T-helper 1 cell (primary cell): ENCODE measurements around the gene SUN1.
A peak's percentile ranks its signal among the peaks of the same experiment; 100 is the strongest.

ENCODE experiments used
- DNase-seq, 5 donors: peaks; one replicate each; pipeline ENCODE4 v3.0.0-alpha.2; 2012 to 2020

Gene SUN1

DNA sequence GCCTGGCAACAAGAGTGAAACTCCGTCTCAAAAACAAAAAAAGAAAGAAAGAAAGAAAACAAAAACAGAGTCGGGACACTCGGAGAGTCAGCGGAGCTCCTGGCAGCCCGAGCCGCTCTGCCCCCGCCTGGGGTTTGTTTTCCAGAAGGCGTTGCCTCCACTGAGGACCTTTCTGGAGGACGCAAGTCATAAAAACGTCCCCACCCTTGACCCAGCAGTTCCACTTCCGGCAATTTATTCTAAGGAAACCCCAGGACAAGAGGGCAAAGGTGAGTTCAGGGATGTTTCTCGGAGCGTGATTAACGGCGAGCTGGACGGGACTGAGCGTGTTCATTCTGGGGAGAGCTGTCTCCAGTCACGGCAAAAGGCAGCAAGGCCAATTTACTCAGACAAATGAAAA, 27.0 kb upstream of the SUN1 start:
- DNase-seq = no peak

DNA sequence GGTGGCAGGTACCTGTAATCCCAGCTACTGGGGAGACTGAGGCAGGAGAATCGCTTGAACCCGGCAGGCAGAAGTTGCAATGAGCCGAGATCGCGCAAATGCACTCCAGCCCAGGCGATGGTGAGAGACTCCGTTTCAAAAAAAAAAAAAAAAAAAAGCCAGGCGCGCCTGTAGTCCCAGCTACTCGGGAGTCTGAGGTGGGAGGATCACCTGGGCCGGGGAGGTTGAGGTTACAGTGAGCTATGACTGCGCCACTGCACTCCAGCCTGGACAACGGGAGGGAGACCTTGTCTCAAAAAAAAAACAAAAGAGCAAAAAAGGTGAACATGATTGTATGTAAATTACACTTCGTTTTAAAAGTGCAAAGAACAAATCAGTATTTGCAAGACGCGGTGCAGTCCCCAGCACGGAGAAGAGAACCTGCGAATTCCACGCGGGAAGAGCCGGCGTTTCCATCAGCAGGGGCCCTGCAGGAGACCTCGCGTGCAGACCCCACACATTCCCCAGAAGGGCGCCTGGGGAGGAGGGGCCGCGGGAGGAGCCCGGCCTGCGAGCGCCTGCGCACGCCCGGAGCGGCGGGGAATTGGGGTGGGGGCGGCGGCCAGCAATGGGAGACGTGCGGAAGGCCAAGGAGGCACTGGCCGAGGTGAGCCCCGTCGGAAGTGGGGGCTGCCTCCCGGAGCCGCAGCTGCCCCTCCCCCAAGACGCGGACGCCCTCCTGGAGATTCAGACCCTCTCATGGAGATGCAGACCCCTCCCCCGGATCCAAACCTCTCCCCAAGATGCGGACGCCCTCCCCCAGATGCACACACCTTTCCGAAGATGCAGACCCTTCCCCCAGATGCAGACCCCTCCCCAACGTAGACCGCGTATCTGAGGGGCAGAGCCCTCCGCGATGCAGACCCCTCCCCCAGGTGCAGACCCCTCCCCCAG, 16.7 kb upstream of the SUN1 start:
- DNase-seq = peak in 2 of 5 donors; percentile 10 to 26

DNA sequence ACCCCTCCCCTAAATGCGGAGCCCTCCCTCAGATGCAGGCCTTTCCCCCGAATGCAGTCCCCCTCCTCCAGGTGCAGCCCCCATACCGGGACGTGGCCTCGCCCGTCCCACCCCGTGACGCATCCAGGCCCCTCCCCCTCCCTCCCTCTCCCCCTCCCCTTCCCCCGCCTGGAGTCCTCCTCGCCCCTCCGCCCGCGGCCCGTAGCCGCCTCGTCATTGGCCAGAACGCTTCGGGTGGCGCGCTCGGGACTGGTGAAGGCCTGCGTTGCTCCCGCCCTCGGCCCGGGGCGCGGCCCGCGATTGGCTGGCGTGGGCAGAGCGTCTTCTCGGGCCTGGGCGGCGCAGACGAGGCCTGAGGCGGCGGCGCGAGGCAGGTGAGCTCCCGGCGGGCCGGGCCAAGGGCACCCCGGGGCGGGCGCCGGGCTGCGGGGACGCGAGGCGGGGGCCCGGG, 16.0 kb upstream of the SUN1 start:
- peak; percentile 93 to 98 (median 94) for DNase-seq

DNA sequence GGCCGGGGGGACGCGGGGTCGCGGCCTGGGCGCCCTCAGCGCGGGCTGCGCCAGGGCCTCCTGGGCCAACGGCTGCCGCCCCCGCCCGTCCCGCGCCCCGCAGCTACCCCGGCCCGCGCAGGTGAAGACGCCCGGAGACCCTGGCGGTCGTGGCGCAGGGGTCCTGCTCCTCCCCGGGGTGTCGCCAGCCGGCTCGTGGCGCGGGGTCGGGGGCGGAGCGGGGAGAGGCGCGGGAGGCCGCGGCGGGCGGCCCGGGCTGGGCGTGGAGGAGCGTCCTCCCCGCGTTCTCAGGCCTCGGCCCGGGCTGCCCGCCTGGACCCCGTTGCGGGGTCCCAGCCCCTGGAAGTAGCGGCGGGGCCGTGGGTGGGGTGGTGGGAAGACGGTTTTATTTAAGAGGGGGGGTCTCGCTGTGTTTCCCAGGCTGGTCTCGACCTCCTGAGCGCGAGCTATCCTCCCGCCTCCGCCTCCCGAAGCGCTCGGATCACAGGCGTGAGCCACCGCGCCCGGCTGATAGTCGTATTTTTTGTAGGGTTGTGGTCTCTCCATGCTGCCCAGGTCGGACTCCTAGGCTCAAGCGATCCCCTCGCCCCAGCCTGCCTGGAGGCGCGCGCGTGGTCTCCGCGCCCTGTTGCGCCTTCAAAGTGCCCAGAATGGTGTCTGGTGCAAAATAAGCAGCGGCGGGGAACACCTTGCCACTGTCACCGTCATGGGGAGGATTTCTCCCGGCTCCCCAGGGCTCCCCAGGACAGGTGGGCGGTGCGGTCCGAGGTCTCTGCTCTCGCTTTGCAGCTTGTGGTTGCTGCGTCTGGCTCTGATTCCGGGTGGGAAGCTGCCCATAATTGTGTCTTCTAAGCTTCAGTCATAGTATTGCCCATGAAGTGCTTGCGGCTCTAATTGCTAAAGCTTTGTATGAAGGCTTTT, 15.3 kb upstream of the SUN1 start:
- peak in 2 of 5 donors; percentile 24 for DNase-seq

DNA sequence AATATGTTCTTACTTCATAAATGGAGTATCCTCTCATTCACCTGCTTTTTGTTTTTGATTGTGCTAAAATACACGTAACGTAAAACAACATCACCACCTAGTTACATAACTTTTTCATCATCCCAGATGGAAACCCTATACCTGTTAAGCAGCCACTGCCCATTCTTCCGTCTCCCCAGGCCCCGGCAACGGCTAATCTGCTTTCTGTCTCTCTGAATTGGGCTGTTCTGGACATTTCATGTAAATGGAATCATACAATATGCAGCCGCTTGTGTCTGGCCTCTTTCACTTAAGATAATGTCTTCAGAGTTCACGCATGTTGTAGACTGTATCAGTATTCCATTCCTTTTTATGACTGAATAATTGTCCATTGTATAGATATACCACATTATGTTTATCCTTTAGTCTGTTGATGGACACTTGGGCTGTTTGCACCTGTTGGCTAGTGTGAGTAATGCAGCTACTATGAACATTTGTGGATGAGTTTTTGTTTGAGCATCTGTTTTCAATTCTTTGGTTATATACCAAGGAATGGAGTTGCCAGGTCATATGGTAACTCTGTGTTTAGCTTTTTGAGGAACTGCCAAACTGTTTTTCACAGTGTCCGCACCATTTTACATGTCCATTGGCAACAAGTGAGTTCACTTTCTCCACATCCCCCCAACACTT, 14.1 kb upstream of the SUN1 start:
- peak in 1 of 5 donors; percentile 22 for DNase-seq

DNA sequence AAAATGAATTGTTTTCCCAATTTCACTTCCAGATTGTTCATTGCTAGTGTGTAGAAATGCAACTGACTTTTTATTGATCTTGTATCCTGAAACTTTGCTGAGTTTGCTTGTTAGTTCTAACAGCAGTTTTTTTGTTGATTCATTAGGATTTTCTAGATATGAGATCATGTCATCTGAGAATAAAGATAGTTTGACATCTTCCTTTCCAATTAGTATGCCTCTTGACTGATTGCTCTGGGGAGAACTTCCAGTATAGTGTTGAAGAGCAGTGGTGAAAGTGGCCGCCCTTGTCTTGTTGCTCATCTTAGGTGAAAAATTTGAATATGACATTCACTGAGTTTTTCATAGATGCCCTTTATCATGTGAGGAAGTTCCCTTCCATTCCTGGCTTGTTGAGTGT, 11.9 kb upstream of the SUN1 start:
- DNase-seq = no peak

DNA sequence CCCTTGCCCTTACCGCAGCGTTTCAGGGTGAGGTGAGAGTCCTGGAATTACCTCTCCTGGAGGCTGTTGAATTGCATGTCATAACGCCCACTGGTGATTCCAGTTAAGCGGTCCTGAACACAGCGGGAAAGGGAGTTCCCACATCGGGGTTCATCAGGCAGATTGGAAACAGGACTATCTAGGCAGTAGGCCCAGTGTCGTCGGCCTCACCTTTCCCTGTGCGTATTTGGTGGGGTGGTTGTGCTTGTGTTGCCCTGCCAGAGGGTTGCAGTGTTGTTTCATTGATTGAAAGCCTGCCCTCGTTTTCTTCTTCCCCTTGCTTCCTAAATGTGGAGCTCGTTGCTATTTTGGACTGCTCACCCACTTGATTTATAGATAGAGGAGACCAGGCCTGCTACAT, 10.6 kb upstream of the SUN1 start:
- DNase-seq = no peak

DNA sequence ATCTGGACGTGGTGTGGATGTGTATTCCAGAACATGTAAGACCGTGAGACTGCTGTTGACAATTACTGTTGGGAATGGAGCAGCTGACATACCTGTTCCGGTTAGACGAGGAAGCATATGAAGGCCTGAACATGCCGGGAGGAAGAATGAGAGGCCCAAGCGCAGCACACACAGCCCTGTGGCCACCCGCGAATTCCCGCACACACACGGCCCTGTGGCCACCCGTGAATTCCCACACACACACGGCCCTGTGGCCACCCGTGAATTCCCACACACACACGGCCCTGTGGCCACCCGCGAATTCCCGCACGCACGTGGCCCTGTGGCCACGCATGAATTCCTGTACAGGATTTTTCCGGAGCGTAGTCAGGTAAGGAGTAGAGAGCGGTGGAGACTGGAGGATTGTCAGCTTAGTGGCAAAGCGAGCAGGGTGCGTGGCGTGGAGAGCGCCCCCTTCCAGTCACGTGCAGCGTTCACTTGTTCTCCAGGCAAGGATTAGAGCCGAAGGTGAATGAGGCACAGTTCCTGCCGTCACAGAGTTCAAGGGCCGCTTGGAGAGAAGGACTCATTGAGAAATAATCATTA, 9.5 kb upstream of the SUN1 start:
- DNase-seq = no peak

DNA sequence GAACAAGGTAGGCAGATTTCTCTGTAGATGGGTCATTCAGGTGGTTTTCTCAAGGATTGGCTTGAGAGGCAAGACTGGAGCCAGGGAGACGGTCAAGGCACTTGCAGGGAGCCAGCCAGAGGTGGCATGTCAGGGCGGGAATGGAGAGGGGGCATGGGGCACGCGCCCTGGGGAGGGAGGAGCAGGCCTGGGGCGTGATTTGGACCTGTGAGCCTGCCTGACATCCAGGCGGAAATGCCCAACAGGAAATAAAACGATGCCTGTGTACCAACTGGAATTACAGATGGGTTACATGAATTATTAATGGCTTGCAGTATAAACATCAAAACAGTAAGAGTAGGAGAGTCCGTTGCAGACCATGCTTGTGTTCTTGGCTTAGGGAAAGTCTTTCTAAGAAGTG, 8.6 kb upstream of the SUN1 start:
- no peak for DNase-seq

DNA sequence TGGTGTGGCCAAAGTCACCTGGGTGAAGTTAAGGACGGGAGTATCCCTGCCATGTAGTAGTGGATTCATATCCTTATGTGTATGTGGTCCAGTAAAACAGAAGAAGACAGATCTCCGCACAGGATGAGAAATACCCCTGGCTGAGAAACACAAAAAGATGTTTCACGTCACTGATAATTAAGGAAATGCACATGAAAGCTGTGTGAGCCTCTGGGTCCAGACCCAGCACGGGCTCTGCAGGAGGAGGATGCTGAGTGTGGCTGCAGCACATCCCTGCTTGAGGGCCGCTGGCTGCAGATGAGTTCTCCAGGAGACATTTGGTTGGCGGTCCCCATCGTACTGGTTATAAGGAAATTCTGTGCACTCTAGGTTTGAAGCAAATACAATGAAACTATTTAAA, 8.2 kb upstream of the SUN1 start:
- DNase-seq = no peak

DNA sequence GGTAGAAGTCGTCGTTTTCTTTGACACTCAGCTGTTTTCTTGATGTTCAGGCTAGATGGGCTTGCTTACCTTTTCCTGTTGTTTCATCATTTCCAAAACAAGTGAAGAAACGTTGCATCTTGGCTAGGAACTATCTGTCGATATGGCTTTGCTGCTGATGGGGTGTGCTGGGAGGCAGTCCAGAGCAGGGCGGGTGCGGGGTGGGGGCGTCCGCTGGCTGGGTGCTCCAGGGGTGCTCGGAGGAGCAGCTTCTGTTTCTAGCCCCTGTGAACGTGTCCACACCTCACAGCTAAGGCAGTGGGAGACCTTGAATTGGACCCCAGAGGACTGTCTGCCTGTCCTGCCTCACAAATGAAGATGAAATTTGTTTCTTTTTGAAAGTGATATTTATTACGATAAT, 7.6 kb upstream of the SUN1 start:
- no peak for DNase-seq

DNA sequence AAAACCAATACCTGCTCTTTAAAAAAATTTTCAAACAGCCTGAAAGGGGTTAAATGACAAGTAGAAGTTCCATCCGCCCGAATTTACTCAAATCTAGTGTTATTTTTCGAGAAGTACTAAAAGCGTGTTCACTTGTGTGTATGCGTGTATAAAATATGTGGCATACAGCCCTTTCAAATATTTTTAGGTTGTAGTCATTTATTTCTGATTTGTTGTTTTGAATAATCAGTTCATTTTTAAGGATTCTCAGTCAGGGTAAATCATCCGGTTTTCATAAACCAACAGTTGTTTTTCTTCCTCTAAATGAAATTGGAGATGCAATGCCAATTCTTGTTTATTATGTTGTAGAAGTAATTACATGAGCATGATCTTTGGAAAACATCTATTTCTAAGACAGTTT, 6.9 kb upstream of the SUN1 start:
- no peak for DNase-seq

DNA sequence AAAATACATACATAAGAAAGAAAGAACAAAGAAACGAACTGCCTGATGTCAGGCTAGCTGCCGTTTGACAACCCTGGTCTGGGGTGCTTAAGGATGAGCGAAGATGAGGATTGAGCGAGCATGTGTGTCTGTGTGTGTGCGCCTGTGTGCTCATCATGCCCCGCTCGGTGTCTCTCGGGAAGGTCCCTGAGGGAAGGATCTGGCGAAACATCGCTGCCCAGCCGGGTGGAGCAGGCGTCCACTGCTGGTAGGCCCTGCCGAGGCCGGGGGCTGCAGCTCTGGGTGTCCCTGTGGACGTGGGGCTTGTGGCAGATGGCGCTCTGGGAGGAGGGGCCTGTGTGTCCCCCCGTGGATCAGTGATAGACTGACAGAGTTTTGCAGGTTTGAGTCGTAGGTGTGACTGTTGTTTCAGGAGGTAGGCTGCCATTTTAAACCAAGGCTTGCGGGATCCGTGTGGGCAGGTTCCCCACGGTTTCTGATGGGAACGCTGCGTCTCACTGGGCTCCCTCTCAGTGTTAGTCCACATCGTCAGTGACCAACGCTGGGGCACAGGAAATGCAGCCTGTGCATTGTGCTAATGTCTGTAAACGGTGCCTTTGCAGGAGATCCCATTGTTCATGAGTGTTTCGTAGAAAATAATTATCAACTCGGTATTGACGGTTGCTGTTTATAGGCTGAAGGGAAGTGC, 5.9 kb upstream of the SUN1 start:
- no peak for DNase-seq

DNA sequence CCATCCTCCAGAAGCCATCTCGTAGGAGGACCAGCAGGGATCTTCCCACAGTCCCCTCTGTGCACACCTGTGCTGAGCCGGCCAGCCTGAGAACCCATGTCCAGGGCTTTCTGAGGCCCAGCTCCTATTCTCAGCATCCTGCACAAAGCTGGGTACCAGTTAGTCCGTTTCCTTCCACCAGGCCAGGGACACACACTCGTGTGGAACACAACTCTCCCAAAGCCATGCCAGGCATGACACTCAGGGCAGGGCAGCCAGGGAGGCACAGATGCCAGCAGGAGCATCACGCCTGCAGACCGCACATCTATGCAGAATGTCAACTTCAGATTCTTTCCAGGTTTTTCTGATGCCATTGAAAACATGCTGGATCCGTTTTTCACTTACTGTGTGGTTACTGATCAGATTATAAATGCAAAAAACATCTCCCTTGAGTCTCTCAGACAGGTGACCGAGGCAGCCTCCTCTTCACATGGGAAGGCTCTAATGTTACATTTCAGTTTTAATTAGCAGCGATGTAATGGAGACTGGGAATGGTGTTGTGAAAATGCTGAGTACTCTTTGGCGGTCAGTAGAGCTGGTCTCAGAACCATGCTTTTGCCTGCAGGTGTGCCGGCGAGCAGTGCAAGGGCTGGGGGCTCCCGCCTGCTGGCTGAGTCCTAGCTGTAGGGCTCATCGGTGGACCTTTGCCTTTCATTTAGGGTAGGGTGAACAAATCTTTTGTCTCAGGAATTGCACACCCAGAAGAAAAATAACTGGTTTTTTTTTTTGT, 3.3 kb upstream of the SUN1 start:
- no peak for DNase-seq

DNA sequence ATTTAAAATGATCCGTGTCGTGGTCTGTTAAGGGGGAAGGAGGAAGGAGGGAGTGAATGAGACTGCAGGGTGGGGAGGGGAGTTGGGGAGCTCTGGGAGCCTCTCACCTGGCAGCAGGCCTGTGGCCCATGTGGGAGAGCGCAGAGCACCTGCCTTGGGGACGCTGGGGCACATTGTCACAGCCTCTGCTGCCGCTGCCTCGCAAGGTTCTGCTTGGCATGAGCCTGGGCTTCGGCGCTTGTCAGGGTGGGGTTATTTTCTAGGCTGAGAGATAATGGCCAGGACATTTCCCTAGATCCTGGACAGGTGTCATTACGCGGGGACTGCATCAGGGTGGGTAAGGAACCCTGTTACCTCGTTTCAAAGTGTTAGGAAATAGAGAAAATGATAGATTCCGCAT, 2.2 kb upstream of the SUN1 start:
- no peak for DNase-seq

DNA sequence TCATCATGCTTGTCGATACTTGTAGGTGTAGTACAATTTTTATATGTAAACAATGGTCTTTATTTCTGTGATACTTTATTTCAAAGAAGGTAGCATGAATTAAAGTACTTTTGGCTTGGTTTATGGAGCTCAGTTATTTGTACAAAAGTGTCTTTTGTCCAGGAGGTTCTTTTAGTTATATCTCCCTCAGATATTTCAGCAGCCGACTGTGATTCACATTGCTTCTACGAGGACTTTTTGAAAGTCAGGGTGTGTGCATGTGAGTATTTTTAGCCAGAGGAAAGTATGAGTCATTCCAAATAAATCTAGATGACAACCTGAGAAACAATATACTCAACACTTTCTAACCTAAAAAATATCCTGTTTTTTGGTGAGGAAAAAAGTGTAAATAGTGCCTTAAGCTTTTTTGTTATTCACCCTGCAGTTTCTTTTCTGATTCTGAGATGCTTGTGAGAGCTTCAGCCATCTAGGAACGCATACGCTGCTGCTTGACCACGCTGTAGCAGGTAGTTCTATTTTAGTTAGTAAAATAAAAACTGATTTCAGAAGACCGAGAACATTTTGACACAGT, 595 bp upstream of the SUN1 start:
- peak in 1 of 5 donors; percentile 64 for DNase-seq

DNA sequence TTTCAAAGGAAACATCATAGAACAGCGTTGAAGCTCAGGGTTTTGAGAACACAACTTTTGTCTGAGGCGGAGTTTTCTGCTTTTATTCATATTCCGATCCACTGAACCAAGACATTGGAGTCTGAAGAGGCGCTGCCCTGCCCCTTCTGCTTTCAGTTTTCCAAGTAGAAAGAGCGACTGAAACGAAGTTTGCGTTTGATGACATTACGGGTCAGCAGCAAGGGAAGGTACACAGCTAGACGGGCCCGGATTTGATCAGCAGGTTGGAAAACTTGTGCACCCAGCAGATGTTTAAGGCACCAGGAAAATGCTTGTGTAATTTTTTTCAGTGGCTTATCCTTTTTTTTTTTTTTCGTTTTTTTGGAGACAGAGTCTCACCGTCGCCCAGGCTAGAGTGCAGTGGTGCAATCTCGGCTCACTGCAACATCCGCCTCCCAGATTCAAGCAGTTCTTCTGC, 720 bp downstream of the SUN1 start:
- DNase-seq = no peak

DNA sequence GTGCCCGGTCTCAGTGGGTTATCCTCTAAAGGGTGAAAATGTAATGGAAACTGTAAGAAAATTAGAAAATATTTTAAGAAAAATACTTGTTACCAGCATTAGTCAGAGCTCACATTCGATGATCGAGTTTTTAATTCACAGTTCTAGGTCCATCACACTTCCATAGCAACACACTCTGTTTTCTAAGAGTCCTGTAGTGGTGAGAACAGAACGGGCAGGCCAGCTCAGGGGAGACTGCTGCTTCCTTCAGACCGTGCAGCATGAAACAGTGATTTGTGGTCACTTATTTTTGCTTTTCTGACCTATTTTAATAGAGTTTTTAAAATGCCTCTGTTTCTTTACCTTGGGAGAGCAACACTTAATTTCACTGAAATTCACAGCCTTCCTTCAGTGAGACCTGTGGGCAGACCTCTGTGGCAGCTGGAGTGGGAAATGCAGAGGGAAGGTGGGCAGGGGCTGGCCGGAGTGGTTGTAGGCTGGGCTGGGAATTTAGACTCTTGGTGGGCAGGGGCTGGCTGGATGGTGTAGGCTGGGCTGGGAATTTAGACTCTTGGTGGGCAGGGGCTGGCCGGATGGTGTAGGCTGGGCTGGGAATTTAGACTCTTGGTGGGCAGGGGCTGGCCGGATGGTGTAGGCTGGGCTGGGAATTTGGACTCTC, 1.5 kb downstream of the SUN1 start:
- DNase-seq = no peak

DNA sequence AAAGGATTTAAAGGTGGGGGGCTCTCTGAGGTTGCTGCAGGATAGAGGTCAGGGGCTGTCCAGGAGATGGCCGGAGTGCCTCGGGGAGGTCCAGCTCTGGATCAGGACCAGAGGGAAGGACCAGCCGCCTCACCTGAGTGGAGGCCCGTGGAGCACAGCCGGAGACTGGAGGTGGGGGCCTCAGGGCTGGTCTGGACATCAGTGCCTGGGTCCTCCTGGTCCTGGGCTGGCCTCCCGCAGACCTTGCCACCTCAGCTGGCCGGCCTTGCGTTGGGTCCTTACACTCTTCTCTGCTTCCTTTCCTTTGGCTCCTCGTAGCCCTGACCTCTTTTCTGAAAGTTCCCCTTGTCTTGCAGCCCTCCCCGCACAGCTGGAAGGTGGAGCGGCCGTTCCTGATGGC, 2.0 kb downstream of the SUN1 start:
- DNase-seq = no peak

DNA sequence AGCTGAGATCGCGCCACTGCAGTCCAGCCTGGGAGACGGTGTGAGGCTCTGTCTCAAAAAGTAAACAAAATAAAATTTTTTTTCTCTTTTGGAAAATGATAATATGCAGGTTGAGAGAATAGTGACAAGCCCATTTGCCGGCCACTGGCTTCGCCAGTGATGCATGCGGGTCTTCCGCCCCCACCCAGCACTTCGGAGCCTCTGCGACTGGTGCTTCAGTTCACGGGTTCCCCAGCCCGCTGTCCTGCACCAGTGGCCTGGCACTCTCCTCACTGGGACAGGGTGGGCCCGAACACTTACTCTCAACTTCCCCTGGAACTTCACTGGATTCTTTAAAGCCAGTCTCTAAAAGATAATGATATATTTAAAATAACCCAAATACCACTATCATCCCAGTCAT, 2.7 kb downstream of the SUN1 start:
- no peak for DNase-seq
